Ovary (tissue), 3 donors: ENCODE measurements around the gene PHKA2.

Experiments used
- CTCF ChIP-seq, 3 donors: fragments of 450-650 bp in 2 of 3; fragments of 200-600 bp in 1 of 3; IDR thresholded peaks; one replicate each; pipeline versions ENCODE4 v1.5.1 to v1.8.0; 2016 to 2022; ENCODE audit warnings: antibody characterized with exemption in 3 of 3, mild to moderate bottlenecking in 1 of 3
- POLR2A ChIP-seq: fragments of 450-650 bp; IDR thresholded peaks from one replicate; pipeline ENCODE4 v1.6.1; 2017; ENCODE audit warnings: antibody characterized with exemption, mild to moderate bottlenecking, moderate library complexity
- donor health status: DM: no; HTN: no; CAD: no.

GRCh38 chrX:18871161-18871890 is 112.6 kb downstream of the PHKA2 start:
- TF ChIP-seq CTCF (IDR thresholded peaks at IDR 0.05) (no peak), POLR2A (no peak)
